GM12874 (cell line): ENCODE results near the gene PIK3AP1.

Experiments used
- CTCF ChIP-seq: IDR thresholded peaks from 2 replicates; pipeline ENCODE4 v1.5.1; 2011; ENCODE audit warnings: low read depth, mild to moderate bottlenecking, control low read depth, low read length, moderate library complexity; ENCODE audit not compliant: insufficient read depth

PIK3AP1 gene

GRCh38 chr10:96612055-96612830, 108.1 kb downstream of the PIK3AP1 start:
- no peak for TF ChIP-seq CTCF

GRCh38 chr10:96610817-96611216, 109.5 kb downstream of the PIK3AP1 start:
- no peak for TF ChIP-seq CTCF

- TF ChIP-seq CTCF, result no peak
Observed at GRCh38 chr10:96609510-96609909, 110.8 kb downstream of the PIK3AP1 start.

GRCh38 chr10:96608805-96609204, 111.5 kb downstream of the PIK3AP1 start:
- TF ChIP-seq CTCF, result no peak

GRCh38 chr10:96608262-96608661, 112.1 kb downstream of the PIK3AP1 start:
- no peak for TF ChIP-seq CTCF

GRCh38 chr10:96606946-96607345, 113.4 kb downstream of the PIK3AP1 start:
- TF ChIP-seq CTCF, result no peak

- no peak for TF ChIP-seq CTCF
Observed at GRCh38 chr10:96606216-96606615, 114.1 kb downstream of the PIK3AP1 start.
